HFF-Myc (cell line): ENCODE results near the gene NES.

Source experiments
- DNase-seq: peaks from one replicate; pipeline ENCODE4 v3.0.0-alpha.2; 2011; ENCODE audit warnings: low read depth; ENCODE audit errors: extremely low read depth
- H3K4me3 ChIP-seq: replicated peaks from 2 replicates; pipeline ENCODE4 v1.5.1; 2011; ENCODE audit warnings: low read depth, mild to moderate bottlenecking, control low read depth, low read length
- TF ChIP-seq, protein P1 (sequence below): IDR thresholded peaks from 2 replicates; pipeline ENCODE4 v1.5.1; 2012; ENCODE audit warnings: mild to moderate bottlenecking, low read depth, low read length, control low read depth; ENCODE audit errors: missing control alignments

NES gene

DNA sequence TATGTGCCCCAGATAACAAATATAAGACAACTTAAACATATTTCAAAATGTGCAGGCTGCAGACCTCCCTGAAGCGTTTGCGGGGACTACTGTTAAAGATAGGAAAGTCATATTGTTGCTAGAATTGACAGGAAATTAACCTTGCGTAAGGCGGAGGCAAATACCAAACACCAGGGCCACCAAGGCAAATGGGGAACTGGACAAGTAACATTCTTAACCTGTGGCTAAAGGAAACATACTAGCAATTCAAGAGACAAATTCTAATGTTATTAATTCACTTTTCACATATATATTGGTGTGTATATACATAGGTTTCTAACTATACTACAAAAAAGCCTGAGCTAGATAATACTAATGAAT lies 51.1 kb downstream of the NES start:
- no peak for DNase-seq
- H3K4me3 ChIP-seq: no peak overlapping the region
- TF ChIP-seq, protein P1, sequence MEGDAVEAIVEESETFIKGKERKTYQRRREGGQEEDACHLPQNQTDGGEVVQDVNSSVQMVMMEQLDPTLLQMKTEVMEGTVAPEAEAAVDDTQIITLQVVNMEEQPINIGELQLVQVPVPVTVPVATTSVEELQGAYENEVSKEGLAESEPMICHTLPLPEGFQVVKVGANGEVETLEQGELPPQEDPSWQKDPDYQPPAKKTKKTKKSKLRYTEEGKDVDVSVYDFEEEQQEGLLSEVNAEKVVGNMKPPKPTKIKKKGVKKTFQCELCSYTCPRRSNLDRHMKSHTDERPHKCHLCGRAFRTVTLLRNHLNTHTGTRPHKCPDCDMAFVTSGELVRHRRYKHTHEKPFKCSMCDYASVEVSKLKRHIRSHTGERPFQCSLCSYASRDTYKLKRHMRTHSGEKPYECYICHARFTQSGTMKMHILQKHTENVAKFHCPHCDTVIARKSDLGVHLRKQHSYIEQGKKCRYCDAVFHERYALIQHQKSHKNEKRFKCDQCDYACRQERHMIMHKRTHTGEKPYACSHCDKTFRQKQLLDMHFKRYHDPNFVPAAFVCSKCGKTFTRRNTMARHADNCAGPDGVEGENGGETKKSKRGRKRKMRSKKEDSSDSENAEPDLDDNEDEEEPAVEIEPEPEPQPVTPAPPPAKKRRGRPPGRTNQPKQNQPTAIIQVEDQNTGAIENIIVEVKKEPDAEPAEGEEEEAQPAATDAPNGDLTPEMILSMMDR: no peak

DNA sequence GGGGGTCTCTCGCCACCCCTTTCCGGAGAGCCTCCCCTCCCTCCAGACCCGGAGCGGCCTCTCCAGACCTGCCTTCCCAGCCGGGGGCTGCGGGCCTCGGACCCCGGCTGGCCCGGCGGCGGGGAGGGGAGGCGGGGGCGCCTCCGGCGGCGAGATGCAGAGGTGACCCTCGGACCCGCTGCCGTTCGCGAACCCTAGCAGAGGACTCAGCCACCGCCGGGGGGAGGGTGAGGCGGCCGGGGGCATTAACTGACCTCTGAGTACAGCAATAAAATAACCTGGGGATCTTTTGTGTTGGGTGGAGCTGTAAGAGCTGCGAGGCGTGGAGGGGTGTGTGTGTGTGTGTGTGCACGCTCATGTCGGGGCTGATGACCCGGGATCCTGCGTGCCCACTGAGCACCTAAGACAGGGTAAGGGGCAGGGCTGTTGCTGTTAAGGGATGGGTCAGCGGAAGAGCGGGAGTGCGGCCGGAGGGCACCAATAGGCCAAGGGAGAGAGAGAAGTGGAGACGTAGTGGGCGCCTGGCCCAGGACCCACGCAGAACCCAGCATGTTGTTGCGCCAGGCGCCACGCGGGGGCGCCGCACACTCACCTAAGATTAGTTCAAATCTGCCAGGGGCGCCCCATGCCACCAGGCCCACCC lies 51.6 kb downstream of the NES start:
- no peak for DNase-seq
- no peak overlapping the region for H3K4me3 ChIP-seq
- TF ChIP-seq, protein P1: peak; percentile 87

DNA sequence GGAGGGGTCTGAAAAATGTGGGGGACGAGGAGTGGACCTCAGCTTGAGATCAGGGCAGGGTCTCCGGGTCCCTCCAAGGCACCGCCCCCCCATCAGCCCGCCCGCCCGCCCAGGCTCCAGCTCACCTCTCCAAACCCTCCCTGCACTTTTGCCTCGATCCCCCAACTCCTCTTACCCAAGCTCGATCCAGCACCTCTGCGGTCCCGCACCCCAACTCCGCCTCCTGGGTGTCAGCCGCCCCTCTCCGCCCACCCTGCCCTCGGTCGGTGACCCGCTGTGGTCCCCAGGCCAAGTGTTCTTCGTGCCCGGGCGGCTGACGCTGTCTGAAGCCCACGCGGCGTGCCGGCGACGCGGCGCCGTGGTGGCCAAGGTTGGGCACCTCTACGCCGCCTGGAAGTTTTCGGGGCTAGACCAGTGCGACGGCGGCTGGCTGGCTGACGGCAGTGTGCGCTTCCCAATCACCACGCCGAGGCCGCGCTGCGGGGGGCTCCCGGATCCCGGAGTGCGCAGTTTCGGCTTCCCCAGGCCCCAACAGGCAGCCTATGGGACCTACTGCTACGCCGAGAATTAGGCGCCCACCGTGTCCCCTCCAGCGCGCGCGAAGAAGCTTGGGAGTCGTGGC lies 52.3 kb downstream of the NES start:
- TF ChIP-seq, protein P1: no peak
- no peak overlapping the region for H3K4me3 ChIP-seq
- DNase-seq: no peak

DNA sequence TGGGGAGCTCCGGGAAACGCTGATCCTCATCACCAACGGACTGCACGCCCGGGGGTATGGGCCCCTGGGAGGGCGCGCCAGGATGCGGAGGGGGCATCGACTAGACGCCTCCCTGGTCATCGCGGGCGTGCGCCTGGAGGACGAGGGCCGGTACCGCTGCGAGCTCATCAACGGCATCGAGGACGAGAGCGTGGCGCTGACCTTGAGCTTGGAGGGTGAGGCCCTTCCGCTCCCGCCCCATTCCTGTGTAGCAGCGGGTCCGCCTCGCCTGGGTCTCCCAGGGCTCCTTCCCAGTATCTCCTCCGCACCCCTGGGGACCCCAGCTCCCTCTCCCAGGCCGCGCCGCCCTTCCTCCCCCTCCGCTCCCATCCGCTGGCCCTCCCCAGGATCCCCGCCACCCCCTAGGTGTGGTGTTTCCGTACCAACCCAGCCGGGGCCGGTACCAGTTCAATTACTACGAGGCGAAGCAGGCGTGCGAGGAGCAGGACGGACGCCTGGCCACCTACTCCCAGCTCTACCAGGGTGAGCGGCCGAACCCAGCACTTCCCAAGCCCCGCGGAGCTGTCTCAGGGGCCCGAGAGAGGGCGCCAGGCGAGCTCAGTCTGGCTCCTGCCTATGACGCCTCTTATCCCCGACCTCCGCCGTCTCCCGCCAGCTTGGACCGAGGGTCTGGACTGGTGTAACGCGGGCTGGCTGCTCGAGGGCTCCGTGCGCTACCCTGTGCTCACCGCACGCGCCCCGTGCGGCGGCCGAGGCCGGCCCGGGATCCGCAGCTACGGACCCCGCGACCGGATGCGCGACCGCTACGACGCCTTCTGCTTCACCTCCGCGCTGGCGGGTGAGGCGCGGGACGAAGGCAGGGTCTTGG lies 53.0 kb downstream of the NES start:
- TF ChIP-seq, protein P1: peak; percentile 48
- peak overlapping the region; percentile 22 for H3K4me3 ChIP-seq
- DNase-seq: no peak

DNA sequence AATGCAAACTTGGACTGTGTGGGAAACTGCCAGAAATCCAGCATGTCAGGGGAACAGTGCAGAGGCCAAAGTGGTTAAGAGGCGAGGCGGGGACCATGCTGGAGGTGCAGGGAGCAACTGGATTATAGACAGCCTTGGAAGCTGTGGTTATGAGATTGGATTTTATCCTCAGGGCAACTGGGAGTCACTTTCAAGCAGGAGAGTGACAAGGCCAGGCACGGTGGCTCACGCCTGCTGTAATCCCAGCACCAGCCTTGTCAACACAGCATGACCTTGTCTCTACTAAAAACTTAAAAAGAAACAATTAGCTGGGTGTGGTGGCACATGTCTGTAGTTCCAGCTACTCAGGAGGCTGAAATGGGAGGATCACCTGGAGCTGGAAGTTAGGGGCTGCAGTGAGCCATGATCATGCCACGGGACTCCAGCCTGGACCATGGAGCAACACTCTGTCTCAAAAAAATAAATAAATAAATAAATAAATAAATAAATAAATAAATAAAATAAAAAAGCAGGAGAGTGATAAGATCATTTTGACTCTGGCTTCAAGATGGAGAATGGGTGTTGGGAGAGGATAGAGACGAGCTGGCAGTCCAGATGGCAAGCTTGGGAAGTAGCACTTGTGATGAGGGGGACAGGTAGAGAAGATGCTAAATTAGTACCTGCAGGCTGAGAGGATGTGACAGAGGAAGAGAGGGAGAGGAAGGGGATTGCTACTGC lies 54.5 kb downstream of the NES start:
- TF ChIP-seq, protein P1: no peak
- DNase-seq: no peak
- H3K4me3 ChIP-seq: no peak overlapping the region

DNA sequence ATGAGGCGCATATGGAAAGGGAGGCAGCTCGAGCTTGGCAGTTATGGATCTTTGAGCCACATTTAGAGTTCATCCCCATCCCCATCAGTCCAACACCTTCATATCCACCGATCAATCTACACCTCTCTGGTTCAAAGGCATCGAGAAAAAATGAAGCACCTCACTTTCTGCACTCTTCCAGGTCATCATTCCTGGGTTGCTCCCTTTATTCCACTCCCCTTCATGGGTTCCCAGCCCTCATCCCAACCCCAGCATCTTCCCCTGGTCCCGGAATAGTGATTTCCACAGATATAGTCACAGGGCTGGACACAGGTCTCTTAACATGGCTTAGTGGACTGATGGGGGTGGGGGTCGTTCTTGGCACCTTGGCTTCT lies 57.6 kb downstream of the NES start:
- TF ChIP-seq, protein P1: no peak
- H3K4me3 ChIP-seq: no peak overlapping the region
- DNase-seq: no peak
